Skin epidermis (tissue), 12 donors: Measurements from ENCODE around the gene NTN1.
A peak's percentile ranks its signal among the peaks of the same experiment; 100 is the strongest.
"Not testable (repeated sequence)": the region's sequence is repeated elsewhere in the genome, so short reads cannot be mapped to it uniquely, and the experiment has no call there.

Experiments
- H3K27ac ChIP-seq, 21 experiments: fragments of 200-600 bp; sonication (generic) in 11 of 21; one replicate each; pipeline ENCODE4 v1.5.0; 2020; ENCODE audit warnings: mild to moderate bottlenecking in 3 of 21, inconsistent platforms in 2 of 21, moderate library complexity in 2 of 21
- H3K4me3 ChIP-seq, 7 experiments: fragments of 200-600 bp; sonication (generic) in 2 of 7; one replicate each; pipeline ENCODE4 v1.5.0; 2020; ENCODE audit warnings: inconsistent platforms in 2 of 7, mild to moderate bottlenecking in 2 of 7, moderate library complexity in 1 of 7

The NTN1 gene

GRCh38 chr17:9072696-9073339, 51.5 kb downstream of the NTN1 start:
- H3K27ac ChIP-seq = peak overlapping the region in 11 of 21 experiments; percentile 13 to 70 (median 46)
- H3K4me3 ChIP-seq = no peak overlapping the region

- H3K4me3 ChIP-seq = no peak overlapping the region
- peak overlapping the region in 3 of 21 experiments; percentile 28 to 70 (median 54) for H3K27ac ChIP-seq
These were observed 52.8 kb downstream of the NTN1 start for GRCh38 chr17:9074131-9074530.

- H3K27ac ChIP-seq = peak overlapping the region in 2 of 21 experiments; percentile 13 to 37
- H3K4me3 ChIP-seq = no peak overlapping the region
These were observed 58.3 kb downstream of the NTN1 start for GRCh38 chr17:9079461-9080103.

GRCh38 chr17:9080296-9080914, 59.1 kb downstream of the NTN1 start:
- no peak overlapping the region for H3K27ac ChIP-seq
- no peak overlapping the region for H3K4me3 ChIP-seq

GRCh38 chr17:9080983-9081382, 59.7 kb downstream of the NTN1 start:
- Histone ChIP-seq H3K4me3 (no peak overlapping the region), H3K27ac (no peak overlapping the region)

- Histone ChIP-seq H3K4me3 (no peak overlapping the region), H3K27ac (no peak overlapping the region)
These were observed 65.3 kb downstream of the NTN1 start for GRCh38 chr17:9086577-9086976.

- Histone ChIP-seq H3K4me3 (no peak overlapping the region), H3K27ac (no peak overlapping the region)
These were observed 66.6 kb downstream of the NTN1 start for GRCh38 chr17:9087921-9088320.

GRCh38 chr17:9090641-9091096, 69.4 kb downstream of the NTN1 start:
- Histone ChIP-seq H3K27ac (peak overlapping the region in 1 of 21 experiments; percentile 23), H3K4me3 (no peak overlapping the region)

GRCh38 chr17:9094193-9094592, 72.9 kb downstream of the NTN1 start:
- Histone ChIP-seq H3K4me3 (no peak overlapping the region), H3K27ac (peak overlapping the region in 1 of 21 experiments; percentile 17)

- H3K27ac ChIP-seq = no peak overlapping the region
- H3K4me3 ChIP-seq = no peak overlapping the region
These were observed 74.1 kb downstream of the NTN1 start for GRCh38 chr17:9095390-9095789.

GRCh38 chr17:9098242-9098825, 77.0 kb downstream of the NTN1 start:
- no peak overlapping the region for H3K27ac ChIP-seq

GRCh38 chr17:9101356-9101755, 80.0 kb downstream of the NTN1 start:
- H3K4me3 ChIP-seq = no peak overlapping the region
- peak overlapping the region in 1 of 21 experiments; percentile 72 for H3K27ac ChIP-seq

More at GRCh38 chr17:9098242-9098825, 77.0 kb downstream of the NTN1 start:
- H3K4me3 ChIP-seq = no peak overlapping the region

- not testable (repeated sequence) for H3K27ac ChIP-seq, H3K4me3 ChIP-seq
These were observed 81.9 kb downstream of the NTN1 start for GRCh38 chr17:9103193-9103592.

- Histone ChIP-seq H3K4me3 (no peak overlapping the region), H3K27ac (no peak overlapping the region)
These were observed 83.2 kb downstream of the NTN1 start for GRCh38 chr17:9104370-9105041.

- H3K27ac ChIP-seq = peak overlapping the region in 1 of 21 experiments; percentile 30
These were observed 84.0 kb downstream of the NTN1 start for GRCh38 chr17:9105068-9105868.

GRCh38 chr17:9106278-9106677, 85.0 kb downstream of the NTN1 start:
- not testable (repeated sequence) for H3K27ac ChIP-seq

More at GRCh38 chr17:9105068-9105868, 84.0 kb downstream of the NTN1 start:
- no peak overlapping the region for H3K4me3 ChIP-seq

GRCh38 chr17:9107527-9107926, 86.2 kb downstream of the NTN1 start:
- H3K27ac ChIP-seq = no peak overlapping the region

More at GRCh38 chr17:9106278-9106677, 85.0 kb downstream of the NTN1 start:
- H3K4me3 ChIP-seq = not testable (repeated sequence)

GRCh38 chr17:9108146-9108545, 86.8 kb downstream of the NTN1 start:
- Histone ChIP-seq H3K27ac (no peak overlapping the region), H3K4me3 (no peak overlapping the region)

More at GRCh38 chr17:9107527-9107926, 86.2 kb downstream of the NTN1 start:
- H3K4me3 ChIP-seq = no peak overlapping the region

- no peak overlapping the region for H3K27ac ChIP-seq
- H3K4me3 ChIP-seq = no peak overlapping the region
These were observed 88.6 kb downstream of the NTN1 start for GRCh38 chr17:9109933-9110332.
